HUES64 (cell line): Measurements from ENCODE around the gene TTC5. TPM values are rescaled to one million over a fixed set of nuclear protein-coding genes. Genes with fewer than 3 reads are reported as not detected.
"Not testable (repeated sequence)": the region's sequence is repeated elsewhere in the genome, so short reads cannot be mapped to it uniquely, and the experiment has no call there.

Experiments used
- H3K27ac ChIP-seq: 2 replicates; pipeline ENCODE4 v1.7.0; 2013; ENCODE audit warnings: low read depth, low read length, inconsistent platforms
- H3K27me3 ChIP-seq: 2 replicates; pipeline ENCODE4 v1.6.1; 2013; ENCODE audit warnings: mild to moderate bottlenecking, low read length; ENCODE audit not compliant: insufficient read depth
- H3K36me3 ChIP-seq: 2 replicates; pipeline ENCODE4 v1.6.1; 2013; ENCODE audit warnings: mild to moderate bottlenecking, low read length; ENCODE audit not compliant: insufficient read depth
- H3K4me1 ChIP-seq: 2 replicates; pipeline ENCODE4 v1.6.1; 2013; ENCODE audit warnings: mild to moderate bottlenecking, low read length, moderate library complexity; ENCODE audit not compliant: insufficient read depth
- H3K4me3 ChIP-seq: 2 replicates; pipeline ENCODE4 v1.5.1; 2013; ENCODE audit warnings: mild to moderate bottlenecking, low read length, moderate library complexity
- H3K9ac ChIP-seq: 2 replicates; pipeline ENCODE4 v1.6.1; 2013; ENCODE audit warnings: mild to moderate bottlenecking, low read depth, low read length
- H3K9me3 ChIP-seq: 2 replicates; pipeline ENCODE4 v1.6.1; 2013; ENCODE audit warnings: low read depth, low read length; ENCODE audit not compliant: insufficient read depth
- WGBS: fragments of 150-250, 120-280 bp; methylation state at CpG from one replicate; pipeline ENCODE4 v1.1.7; 2013; ENCODE audit warnings: missing lambda C conversion rate; 5-methylcytosine and 5-hydroxymethylcytosine counted together
- polyA plus RNA-seq, 2 experiments: library from polyadenylated mRNA; stranded (reverse); fragments of 50-300 nt; gene quantifications; one replicate each; pipeline ENCODE4 v1.2.3, GENCODE V29; 2013

The TTC5 gene, protein sequence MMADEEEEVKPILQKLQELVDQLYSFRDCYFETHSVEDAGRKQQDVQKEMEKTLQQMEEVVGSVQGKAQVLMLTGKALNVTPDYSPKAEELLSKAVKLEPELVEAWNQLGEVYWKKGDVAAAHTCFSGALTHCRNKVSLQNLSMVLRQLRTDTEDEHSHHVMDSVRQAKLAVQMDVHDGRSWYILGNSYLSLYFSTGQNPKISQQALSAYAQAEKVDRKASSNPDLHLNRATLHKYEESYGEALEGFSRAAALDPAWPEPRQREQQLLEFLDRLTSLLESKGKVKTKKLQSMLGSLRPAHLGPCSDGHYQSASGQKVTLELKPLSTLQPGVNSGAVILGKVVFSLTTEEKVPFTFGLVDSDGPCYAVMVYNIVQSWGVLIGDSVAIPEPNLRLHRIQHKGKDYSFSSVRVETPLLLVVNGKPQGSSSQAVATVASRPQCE
- polyA plus RNA-seq (2013, experiment 1 of 2) = 8.9 TPM
- polyA plus RNA-seq (2013, experiment 2 of 2) = 8.4 TPM

DNA sequence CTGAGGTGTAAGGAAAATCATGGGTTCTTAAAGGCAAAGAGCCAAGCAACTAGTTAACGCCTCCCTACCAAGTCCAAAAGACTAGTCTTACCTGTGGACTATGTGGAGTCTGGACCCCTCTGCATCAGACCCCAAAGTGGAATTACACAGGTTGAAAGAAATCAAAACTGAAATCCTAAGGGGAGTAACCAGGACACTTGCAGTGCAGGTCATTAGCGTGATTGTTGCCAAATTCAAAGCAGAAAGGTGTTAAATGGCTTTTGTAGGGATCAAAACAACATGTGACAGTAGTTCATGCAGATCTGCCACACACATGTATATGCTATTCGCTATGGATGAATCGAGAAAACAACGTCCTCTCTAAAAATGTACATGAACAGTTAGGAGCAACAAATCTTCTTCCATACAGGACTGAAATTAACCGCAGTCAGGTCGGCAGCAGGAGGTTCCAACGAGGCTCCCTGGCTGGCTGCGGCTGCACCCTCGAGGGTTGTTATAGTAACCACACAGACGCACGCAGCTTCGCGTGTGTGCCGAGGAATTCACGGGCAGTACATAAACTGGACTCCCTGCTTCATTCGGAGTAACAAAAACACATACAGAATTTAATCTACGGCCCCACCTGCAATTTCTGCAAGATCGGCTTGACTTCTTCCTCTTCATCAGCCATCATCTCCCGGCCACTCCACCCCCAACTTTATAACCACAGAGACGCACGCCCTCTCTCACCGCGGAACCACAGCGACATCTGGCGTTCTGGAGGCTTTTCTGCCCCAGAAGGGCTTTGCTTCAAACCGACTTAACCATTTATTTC lies at the start of gene TTC5:
Gene TTC5 (minus strand): TSS at position 687 of the 814 bp plus-strand sequence. CDS start 14 bp downstream, at position 673.
- Histone ChIP-seq H3K36me3 (peaks cover 16% of the 10 kb centered on the region), H3K4me1 (peaks cover 10% of the 10 kb centered on the region; the same call in 1 of the 2 replicates), H3K4me3 (peak within 1 kb of the TSS; percentile 91), H3K27ac (no peak within 1 kb of the TSS), H3K9me3 (0 out of 2 replicates have a peak, but pooled peaks cover 3% of the 10 kb centered on the region), H3K9ac (peak within 1 kb of the TSS; percentile 80), H3K27me3 (no peaks in the 10 kb centered on the region)
- 2% methylated on average over 27 of the region's 27 CpGs for WGBS

DNA sequence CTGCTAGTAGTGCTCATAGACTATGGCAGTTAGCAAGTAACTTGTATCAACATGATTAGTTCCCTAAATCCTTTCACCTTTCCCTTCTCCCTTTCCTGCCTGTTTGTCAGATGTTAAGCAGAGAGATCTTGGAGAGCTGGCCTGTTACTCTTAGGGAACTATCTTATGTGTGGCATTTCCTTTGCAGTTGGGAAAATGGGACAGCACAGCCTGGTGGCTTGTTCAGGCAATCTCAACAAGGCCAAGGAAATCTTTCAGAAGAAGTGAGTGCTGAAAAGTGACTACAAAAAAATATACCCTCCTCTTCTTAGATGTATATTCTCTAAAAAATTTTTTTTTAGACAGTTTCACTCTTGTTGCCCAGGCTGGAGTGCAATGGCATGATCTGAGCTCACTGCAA lies 45.1 kb upstream of the TTC5 start:
- Histone ChIP-seq H3K4me3 (no peak overlapping the region), H3K36me3 (peaks cover 93% of the 10 kb centered on the region), H3K9me3 (no peaks in the 10 kb centered on the region), H3K27ac (no peak overlapping the region), H3K4me1 (no peaks in the 10 kb centered on the region), H3K27me3 (no peaks in the 10 kb centered on the region), H3K9ac (no peak overlapping the region)

DNA sequence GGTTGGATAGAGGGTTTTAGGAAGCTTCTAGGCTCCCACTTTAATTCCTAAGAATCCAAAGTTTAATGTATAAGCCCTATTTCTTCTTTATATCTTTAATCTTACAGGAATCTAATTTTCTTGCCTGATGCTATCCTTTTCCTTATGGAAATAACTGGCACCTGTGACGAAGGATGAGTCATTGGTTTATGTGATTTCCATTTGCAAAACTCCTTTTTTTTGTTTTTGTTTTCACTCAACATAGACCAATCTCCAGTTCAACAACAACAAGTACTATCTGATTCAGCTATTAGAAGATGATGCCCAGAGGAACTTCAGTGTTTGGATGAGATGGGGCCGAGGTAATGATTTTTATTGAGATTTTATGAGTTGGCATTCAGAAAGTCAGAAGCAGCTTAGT lies 44.5 kb upstream of the TTC5 start:
- Histone ChIP-seq H3K27ac (no peak overlapping the region), H3K4me3 (no peak overlapping the region), H3K9ac (no peak overlapping the region), H3K9me3 (no peaks in the 10 kb centered on the region), H3K4me1 (no peaks in the 10 kb centered on the region), H3K36me3 (peaks cover 93% of the 10 kb centered on the region), H3K27me3 (no peaks in the 10 kb centered on the region)
- 97% methylated on average over 2 of the region's 2 CpGs for WGBS

DNA sequence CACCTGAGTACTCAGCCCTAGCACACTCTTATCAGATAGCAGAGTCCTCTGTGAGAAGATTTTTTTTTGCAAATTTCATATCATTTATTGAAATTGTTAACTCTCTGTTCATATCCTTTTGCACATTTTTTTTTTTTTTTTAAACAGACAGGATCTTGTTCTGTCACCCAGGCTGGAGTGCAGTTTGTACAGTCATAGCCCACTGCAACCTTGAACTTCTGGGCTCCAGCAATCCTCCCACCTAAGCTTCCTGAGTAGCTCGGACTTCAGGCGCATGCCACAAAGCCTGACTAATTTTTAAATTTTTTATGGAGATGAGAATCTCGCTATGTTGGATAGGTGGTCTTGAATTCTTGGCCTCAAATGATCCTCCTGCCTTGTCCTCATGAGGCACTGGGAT lies 42.0 kb upstream of the TTC5 start:
- 92% methylated on average over 3 of the region's 3 CpGs for WGBS
- peaks cover 76% of the 10 kb centered on the region for H3K36me3 ChIP-seq
- no peaks in the 10 kb centered on the region for H3K9me3 ChIP-seq
- H3K27me3 ChIP-seq = no peaks in the 10 kb centered on the region
- no peak overlapping the region for H3K4me3 ChIP-seq
- no peak overlapping the region for H3K27ac ChIP-seq
- no peak overlapping the region for H3K9ac ChIP-seq
- H3K4me1 ChIP-seq = no peaks in the 10 kb centered on the region

DNA sequence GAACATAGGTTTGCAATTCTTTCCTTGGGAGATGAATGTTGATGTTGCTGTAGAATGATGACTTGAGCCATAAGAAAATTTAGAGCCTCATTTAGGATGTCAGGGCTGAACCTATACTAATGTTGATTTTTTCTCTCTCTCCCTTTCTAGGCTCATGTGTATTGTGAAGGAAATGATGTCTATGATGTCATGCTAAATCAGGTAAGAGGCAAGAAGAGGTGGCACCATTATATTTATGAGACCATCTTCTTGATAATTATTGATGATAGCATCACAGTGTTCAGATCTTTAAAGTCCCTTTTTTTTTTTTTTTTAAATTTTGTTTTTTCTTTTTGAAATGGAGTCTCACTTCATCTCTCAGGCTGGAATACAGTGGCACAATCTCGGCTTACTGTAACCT lies 41.0 kb upstream of the TTC5 start:
- H3K4me1 ChIP-seq = no peaks in the 10 kb centered on the region
- H3K9ac ChIP-seq = no peak overlapping the region
- no peak overlapping the region for H3K27ac ChIP-seq
- H3K9me3 ChIP-seq = no peaks in the 10 kb centered on the region
- no peaks in the 10 kb centered on the region for H3K27me3 ChIP-seq
- WGBS = 96% methylated on average over 1 of the region's 1 CpG
- no peak overlapping the region for H3K4me3 ChIP-seq
- H3K36me3 ChIP-seq = peaks cover 66% of the 10 kb centered on the region

DNA sequence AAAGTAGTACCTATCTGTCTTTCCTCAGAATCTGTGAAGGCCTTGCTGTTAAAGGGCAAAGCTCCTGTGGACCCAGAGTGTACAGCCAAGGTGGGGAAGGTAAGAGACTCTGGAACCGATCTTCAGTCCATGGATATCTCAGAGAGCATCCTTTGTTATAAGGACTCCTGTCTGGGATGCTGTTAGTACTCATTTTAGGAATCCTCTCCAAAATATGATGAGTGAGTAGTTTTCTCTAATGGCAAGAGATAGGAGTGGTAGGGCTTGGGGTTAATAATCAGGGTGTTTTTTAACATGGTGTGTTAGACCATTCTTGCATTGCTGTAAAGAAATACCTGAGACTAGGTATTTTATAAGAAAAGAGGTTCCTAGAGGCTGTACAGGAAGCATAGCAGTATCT lies 39.6 kb upstream of the TTC5 start:
- Histone ChIP-seq H3K4me1 (no peaks in the 10 kb centered on the region), H3K36me3 (peaks cover 54% of the 10 kb centered on the region), H3K27me3 (no peaks in the 10 kb centered on the region), H3K27ac (no peak overlapping the region), H3K9me3 (no peaks in the 10 kb centered on the region), H3K4me3 (no peak overlapping the region), H3K9ac (no peak overlapping the region)
- WGBS = 94% methylated on average over 1 of the region's 1 CpG

DNA sequence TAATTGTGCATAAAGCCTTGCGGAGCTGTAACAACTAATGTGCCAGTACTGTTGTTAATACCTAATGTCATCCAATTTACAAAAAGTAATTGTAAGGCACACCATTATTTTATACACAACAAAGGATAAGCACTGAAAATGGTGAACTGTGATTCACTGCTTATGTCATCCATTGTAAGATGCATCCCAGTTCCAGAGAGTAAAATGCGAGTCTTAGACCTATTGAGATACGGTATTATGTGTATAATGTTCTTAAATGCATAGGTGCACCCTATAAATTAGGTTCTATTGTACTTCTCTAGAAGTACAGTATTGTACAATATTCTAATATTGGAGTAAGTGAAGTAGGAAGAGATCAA lies 38.1 kb upstream of the TTC5 start:
- Histone ChIP-seq H3K9me3 (no peaks in the 10 kb centered on the region), H3K4me1 (no peaks in the 10 kb centered on the region), H3K9ac (peak overlapping the region; percentile 96), H3K4me3 (peak overlapping the region; percentile 89), H3K27me3 (no peaks in the 10 kb centered on the region), H3K36me3 (peaks cover 39% of the 10 kb centered on the region), H3K27ac (peak overlapping the region; percentile 96)
- 0% methylated on average over 3 of the region's 3 CpGs for WGBS

DNA sequence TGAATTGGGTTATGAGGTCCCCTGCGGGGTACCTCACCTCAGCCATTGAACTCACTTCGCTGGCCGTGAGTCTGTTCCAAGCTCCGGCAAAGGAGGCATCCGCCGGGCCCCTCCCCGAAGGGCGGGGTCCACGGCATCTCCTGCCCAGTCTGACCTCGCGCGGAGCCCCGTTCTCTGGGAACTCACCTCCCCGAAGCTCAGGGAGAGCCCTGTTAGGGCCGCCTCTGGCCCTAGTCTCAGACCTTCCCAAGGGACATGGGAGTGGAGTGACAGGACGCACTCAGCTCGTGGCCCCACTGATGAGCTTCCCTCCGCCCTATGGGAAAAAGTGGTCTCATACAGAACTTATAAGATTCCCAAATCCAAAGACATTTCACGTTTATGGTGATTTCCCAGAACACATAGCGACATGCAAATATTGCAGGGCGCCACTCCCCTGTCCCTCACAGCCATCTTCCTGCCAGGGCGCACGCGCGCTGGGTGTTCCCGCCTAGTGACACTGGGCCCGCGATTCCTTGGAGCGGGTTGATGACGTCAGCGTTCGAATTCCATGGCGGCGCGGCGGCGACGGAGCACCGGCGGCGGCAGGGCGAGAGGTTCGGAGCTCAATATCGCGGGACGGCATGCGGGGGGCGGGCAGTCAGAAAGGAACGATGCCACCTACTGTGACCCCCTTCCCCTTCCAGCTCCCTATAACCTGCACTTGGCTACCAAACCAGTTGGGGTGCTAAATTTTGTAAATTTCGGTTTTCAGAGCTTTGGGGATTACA lies 37.5 kb upstream of the TTC5 start, which contains the start of gene PARP2:
Gene PARP2 (plus strand): TSS at position 544 of the 770 bp plus-strand sequence. CDS start 7 bp downstream, at position 551.
- Histone ChIP-seq H3K27me3 (no peaks in the 10 kb centered on the region), H3K9me3 (no peaks in the 10 kb centered on the region), H3K4me1 (no peaks in the 10 kb centered on the region), H3K9ac (peak within 1 kb of the TSS; percentile 96), H3K36me3 (peaks cover 33% of the 10 kb centered on the region), H3K27ac (peak within 1 kb of the TSS; percentile 96), H3K4me3 (peak within 1 kb of the TSS; percentile 89)
- WGBS = under 1% methylated on average over 50 of the region's 50 CpGs

DNA sequence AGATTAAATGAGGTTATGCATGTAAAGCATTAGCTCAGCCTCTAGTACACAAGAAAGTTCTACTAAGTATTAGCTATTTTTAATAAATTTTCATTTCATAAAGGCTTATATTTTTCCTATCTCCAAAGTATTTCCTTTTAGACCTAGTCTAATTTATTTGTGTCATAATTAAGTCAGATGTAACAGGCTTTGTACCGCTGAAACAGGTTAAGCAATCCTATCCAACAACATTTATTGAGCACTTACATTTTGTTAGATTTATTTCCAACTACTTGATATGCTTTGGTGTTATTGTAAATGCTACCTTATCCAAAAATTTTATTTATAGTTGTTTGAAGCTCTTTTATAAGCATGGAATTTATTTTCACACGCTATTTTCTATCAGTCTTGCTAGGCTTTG lies 35.9 kb upstream of the TTC5 start:
- Histone ChIP-seq H3K9me3 (no peaks in the 10 kb centered on the region), H3K27me3 (no peaks in the 10 kb centered on the region), H3K4me1 (no peaks in the 10 kb centered on the region), H3K36me3 (peaks cover 19% of the 10 kb centered on the region), H3K9ac (peak overlapping the region; percentile 92), H3K4me3 (peak overlapping the region; percentile 89), H3K27ac (peak overlapping the region; percentile 96; the same call in 1 of the 2 replicates)
- WGBS = no CpG with 5 or more reads among the region's 2 CpGs

DNA sequence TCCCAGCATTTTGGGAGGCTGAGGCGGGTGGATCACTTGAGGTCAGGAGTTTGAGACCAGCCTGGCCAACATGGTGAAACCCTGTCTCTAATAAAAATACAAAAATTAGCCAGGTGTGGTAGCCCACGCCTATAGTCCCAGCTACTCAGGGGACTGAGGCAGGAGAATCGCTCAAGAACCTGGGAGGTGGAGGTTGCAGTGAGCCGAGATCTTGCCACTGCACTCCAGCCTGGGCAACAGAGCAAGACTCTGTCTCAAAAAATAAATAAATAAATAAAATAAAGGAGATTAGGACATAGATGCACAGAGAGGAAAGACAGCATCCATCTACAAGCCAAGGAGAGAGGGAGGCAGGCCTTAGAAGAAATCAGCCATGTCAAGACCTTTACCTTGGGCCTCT lies 35.3 kb upstream of the TTC5 start:
- H3K27me3 ChIP-seq = not testable (repeated sequence)

More for the DNA sequence above, 35.3 kb upstream of the TTC5 start:
- not testable (repeated sequence) for H3K9me3 ChIP-seq, H3K4me1 ChIP-seq, H3K9ac ChIP-seq, H3K27ac ChIP-seq
- WGBS = 94% methylated on average over 4 of the region's 4 CpGs
- peaks cover 13% of the 10 kb centered on the region for H3K36me3 ChIP-seq
- H3K4me3 ChIP-seq = peak overlapping the region; percentile 89; the same call in 1 of the 2 replicates
